Superior temporal gyrus (tissue), 1 donor: ENCODE measurements around the gene CD1B.
"Not testable (repeated sequence)": the region's sequence is repeated elsewhere in the genome, so short reads cannot be mapped to it uniquely, and the experiment has no call there.

Experiments
- DNase-seq: peaks from one replicate; pipeline ENCODE4 v3.0.0-alpha.2; 2016; ENCODE audit errors: extremely low spot score

The CD1B gene

GRCh38 chr1:158329300-158329699 lies 2.0 kb downstream of the CD1B start:
- DNase-seq = no peak

- no peak for DNase-seq
Observed at GRCh38 chr1:158328426-158328825, 2.9 kb downstream of the CD1B start.

- DNase-seq = no peak
Observed at GRCh38 chr1:158327481-158327880, 3.9 kb downstream of the CD1B start.

GRCh38 chr1:158324395-158324794 lies 6.9 kb downstream of the CD1B start:
- no peak for DNase-seq

- no peak for DNase-seq
Observed at GRCh38 chr1:158323866-158324265, 7.5 kb downstream of the CD1B start.

- DNase-seq = no peak
Observed at GRCh38 chr1:158311066-158311465, 20.3 kb downstream of the CD1B start.

GRCh38 chr1:158310623-158311022 lies 20.7 kb downstream of the CD1B start:
- no peak for DNase-seq

- no peak for DNase-seq
Observed at GRCh38 chr1:158295791-158296190, 35.5 kb downstream of the CD1B start.

- DNase-seq = no peak
Observed at GRCh38 chr1:158290321-158290844, 40.9 kb downstream of the CD1B start.

GRCh38 chr1:158289811-158290210 lies 41.5 kb downstream of the CD1B start, which contains the start of gene CD1C:
Gene CD1C (plus strand): TSS chr1:158289923. CDS start chr1:158290065, 142 bp downstream.
- no peak for DNase-seq

- DNase-seq = no peak
Observed at GRCh38 chr1:158286941-158287346, 44.4 kb downstream of the CD1B start.

GRCh38 chr1:158286487-158286886 lies 44.8 kb downstream of the CD1B start:
- DNase-seq = no peak

- DNase-seq = peak; percentile 19
Observed at GRCh38 chr1:158285756-158286241, 45.5 kb downstream of the CD1B start.

GRCh38 chr1:158283965-158284364 lies 47.4 kb downstream of the CD1B start:
- no peak for DNase-seq

- not testable (repeated sequence) for DNase-seq
Observed at GRCh38 chr1:158282421-158282820, 48.9 kb downstream of the CD1B start.
